Natural killer cell treated with Interleukin-12 subunit alpha and Interleukin-12 subunit beta and Interleukin-15 and Interleukin-18, amount 100 ng/mL, for 72 hours (primary cell): ENCODE data around the gene ZMPSTE24. TPM values are rescaled to one million over a fixed set of nuclear protein-coding genes. Genes with fewer than 3 reads are reported as not detected.

ENCODE experiments used
- ATAC-seq, 2 donors: fragments of 150-1000 bp; cut with Tn5 transposase in 1 of 2; sonication (Bioruptor Pico), chemical (Tn5 transposase) in 1 of 2; 2 replicates each; pipeline ENCODE4 v1.10.0; 2021
- DNase-seq: peaks from one replicate; pipeline ENCODE4 v3.0.0; 2022; ENCODE audit warnings: low spot score
- H3K27ac Mint-ChIP-seq, 2 donors: 1 replicate in 1 of 2; 2 replicates in 1 of 2; pipeline ENCODE4 v1.8.0; 2022; ENCODE audit warnings: mixed read lengths in 2 of 2, mild to moderate bottlenecking in 1 of 2, moderate library complexity in 1 of 2
- H3K27me3 Mint-ChIP-seq, 2 donors: 1 replicate in 1 of 2; 2 replicates in 1 of 2; pipeline ENCODE4 v1.8.0; 2022; ENCODE audit warnings: mixed read lengths in 2 of 2
- H3K36me3 Mint-ChIP-seq: one replicate; pipeline ENCODE4 v1.8.0; 2022; ENCODE audit warnings: mixed read lengths
- H3K4me1 Mint-ChIP-seq, 2 donors: 1 replicate in 1 of 2; 2 replicates in 1 of 2; pipeline ENCODE4 v1.8.0; 2022; ENCODE audit warnings: low read depth in 2 of 2, mixed read lengths in 2 of 2, mild to moderate bottlenecking in 1 of 2
- H3K4me3 Mint-ChIP-seq: one replicate; pipeline ENCODE4 v1.8.0; 2022; ENCODE audit warnings: mixed read lengths
- H3K9me3 Mint-ChIP-seq: 2 replicates; pipeline ENCODE4 v1.8.0; 2022; ENCODE audit warnings: mixed read lengths
- total RNA-seq, 2 donors: library from RNA; stranded (reverse); gene quantifications; one replicate each; pipeline ENCODE4 v1.2.3, GENCODE V29; 2022

ZMPSTE24 gene
- total RNA-seq, 2 donors from 2014 or later: 36.9 to 38.5 TPM

DNA sequence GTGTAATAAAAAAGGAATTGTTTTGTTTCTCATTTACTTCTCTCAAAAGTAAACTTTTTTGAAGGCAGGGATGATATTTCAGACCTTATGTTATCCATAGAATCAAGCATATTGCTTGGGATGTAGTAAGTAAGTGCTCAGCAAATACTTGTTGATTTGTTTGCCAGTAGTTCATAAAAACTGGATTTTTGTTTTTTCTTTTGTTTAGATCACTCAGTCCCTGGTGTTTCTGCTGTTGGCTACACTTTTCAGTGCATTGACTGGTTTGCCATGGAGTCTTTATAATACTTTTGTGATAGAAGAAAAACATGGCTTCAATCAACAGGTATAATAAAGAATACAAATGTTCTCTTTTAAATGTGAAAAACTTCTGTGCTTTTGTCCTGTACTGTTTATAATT, 10.2 kb downstream of the ZMPSTE24 start:
- Mint-ChIP-seq H3K4me1 (peaks cover 12 to 26% of the 10 kb centered on the region in 2 donors), H3K36me3 (peaks cover 30% of the 10 kb centered on the region), H3K27ac (no peak overlapping the region), H3K9me3 (no peaks in the 10 kb centered on the region), H3K4me3 (no peak overlapping the region), H3K27me3 (no peaks in the 10 kb centered on the region)
- no peak for ATAC-seq
- DNase-seq: no peak

DNA sequence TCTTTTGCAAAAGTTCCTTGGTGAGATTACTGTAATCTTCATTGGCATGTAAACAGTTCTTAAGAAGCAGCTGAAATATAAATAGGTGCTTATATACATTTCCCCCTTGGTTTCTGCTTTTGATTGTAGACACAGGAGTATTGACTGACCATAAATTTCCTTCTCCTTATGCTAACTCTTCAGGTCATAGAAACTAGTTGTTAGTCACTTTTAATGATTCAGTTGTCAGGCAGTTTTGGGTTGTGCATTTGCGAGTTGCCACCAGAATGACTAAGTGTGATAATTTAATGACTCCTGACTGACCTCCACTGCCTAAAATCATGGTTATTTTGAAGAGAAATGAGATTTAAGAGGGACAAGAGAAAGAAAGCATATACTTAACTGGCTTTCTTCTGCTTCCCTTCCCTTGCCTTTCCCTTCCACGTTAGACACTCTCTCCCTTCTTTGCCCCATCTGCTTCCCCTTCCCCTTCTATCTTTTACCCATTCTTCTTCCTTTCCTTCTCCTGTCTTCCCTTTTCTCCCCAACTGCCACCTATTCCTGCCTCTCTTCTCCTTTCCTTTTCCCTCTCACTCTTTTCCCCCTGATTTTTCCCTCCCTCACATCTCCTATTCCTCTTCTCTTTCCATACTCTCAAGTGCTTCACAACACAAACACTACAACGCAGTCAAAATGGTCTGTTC, 12.3 kb downstream of the ZMPSTE24 start:
- no peaks in the 10 kb centered on the region for H3K9me3 Mint-ChIP-seq
- ATAC-seq: peak; percentile 75 to 95
- H3K27me3 Mint-ChIP-seq: no peaks in the 10 kb centered on the region
- peaks cover 32% of the 10 kb centered on the region for H3K36me3 Mint-ChIP-seq
- no peak for DNase-seq
- peak overlapping the region; percentile 81 for H3K4me3 Mint-ChIP-seq
- peaks cover 18 to 30% of the 10 kb centered on the region in 2 donors for H3K4me1 Mint-ChIP-seq
- peak overlapping the region; percentile 73 to 85 for H3K27ac Mint-ChIP-seq

- Mint-ChIP-seq H3K27ac (peak overlapping the region; percentile 18 to 84), H3K36me3 (peaks cover 38% of the 10 kb centered on the region), H3K4me1 (peaks cover 18 to 35% of the 10 kb centered on the region in 2 donors), H3K4me3 (peak overlapping the region; percentile 21), H3K27me3 (no peaks in the 10 kb centered on the region), H3K9me3 (no peaks in the 10 kb centered on the region)
- no peak for ATAC-seq
- no peak for DNase-seq
Observed at GRCh38 chr1:40272653-40273213, 14.7 kb downstream of the ZMPSTE24 start.

DNA sequence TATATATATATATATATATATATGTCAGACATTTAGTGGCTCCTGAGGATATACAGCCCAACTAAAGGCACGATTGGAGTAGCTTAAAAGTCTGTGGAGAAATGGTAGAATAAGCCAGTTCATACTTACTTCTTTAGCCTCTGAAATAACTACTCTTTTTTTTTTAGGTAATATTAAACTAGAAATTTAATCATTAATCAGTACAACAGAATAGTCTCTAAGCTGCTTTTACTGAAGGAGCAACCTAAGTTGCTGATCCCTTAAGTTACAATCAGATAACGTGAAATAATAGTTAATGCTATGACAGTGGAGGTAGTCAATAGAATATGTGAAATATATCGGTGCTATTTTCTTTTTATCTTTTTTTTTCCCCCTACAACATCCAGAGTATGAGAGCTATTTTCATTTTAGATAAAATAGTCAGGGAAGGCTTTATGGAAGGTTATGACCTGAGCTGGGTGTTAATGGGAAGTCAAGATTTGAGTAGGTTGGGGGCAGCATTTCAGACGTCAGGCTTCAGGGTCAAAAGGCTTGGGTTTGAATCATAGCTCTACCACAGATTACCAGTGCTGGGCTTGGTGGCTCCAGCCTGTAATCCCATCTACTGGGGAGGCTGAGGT, 15.6 kb downstream of the ZMPSTE24 start:
- no peak overlapping the region for H3K4me3 Mint-ChIP-seq
- no peak overlapping the region for H3K27ac Mint-ChIP-seq

DNA sequence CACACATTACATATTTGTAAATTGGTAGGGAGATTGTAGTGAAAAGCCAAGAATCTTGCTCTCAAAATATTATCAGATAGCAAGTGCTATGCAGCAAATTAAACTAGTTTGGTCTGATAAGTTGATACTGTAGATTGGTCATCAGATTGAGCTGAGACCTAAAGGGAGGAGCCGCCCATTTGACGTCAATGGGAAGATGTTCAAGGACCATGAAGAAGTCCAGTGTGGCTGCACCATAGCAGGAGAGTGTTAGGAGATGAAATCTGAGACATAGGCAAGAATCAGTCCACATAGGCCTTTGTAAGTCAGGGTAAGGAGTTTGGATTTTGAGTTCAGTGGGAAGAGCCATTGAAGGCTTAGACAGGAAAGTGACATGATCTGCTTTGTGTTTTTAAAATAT, 16.3 kb downstream of the ZMPSTE24 start:
- Mint-ChIP-seq H3K36me3 (peaks cover 38% of the 10 kb centered on the region), H3K27ac (peak overlapping the region in 1 of 2 donors; percentile 4), H3K4me3 (no peak overlapping the region), H3K4me1 (peaks cover 18 to 35% of the 10 kb centered on the region in 2 donors), H3K9me3 (no peaks in the 10 kb centered on the region), H3K27me3 (no peaks in the 10 kb centered on the region)
- DNase-seq (no peak), ATAC-seq (no peak)

More for the DNA sequence above, 15.6 kb downstream of the ZMPSTE24 start:
- Mint-ChIP-seq H3K4me1 (peaks cover 18 to 35% of the 10 kb centered on the region in 2 donors), H3K9me3 (no peaks in the 10 kb centered on the region), H3K27me3 (no peaks in the 10 kb centered on the region), H3K36me3 (peaks cover 38% of the 10 kb centered on the region)
- no peak for DNase-seq
- no peak for ATAC-seq

DNA sequence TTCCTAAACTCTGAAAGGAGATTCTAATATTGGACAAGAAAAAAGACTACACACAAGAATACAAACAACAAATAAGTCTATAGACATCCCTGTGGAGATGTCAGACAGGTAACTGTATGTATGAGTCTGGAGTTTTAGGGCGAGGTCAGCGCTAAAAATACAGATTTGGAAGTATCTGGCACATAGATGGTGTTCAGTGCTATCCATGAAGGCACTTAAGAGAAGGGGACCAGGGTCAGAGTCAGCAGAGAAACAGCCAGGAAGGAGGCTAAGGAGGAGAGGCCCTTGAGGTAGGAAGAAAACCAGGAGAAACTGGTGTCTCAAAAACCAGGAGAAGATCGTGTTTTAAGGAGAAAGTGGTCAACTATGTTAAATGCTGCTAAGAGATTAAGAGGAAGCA, 18.1 kb downstream of the ZMPSTE24 start:
- DNase-seq: no peak
- peaks cover 36% of the 10 kb centered on the region for H3K36me3 Mint-ChIP-seq
- no peak for ATAC-seq
- no peaks in the 10 kb centered on the region for H3K9me3 Mint-ChIP-seq
- H3K4me3 Mint-ChIP-seq: no peak overlapping the region
- no peaks in the 10 kb centered on the region for H3K27me3 Mint-ChIP-seq
- H3K27ac Mint-ChIP-seq: no peak overlapping the region
- H3K4me1 Mint-ChIP-seq: peaks cover 8 to 21% of the 10 kb centered on the region in 2 donors

DNA sequence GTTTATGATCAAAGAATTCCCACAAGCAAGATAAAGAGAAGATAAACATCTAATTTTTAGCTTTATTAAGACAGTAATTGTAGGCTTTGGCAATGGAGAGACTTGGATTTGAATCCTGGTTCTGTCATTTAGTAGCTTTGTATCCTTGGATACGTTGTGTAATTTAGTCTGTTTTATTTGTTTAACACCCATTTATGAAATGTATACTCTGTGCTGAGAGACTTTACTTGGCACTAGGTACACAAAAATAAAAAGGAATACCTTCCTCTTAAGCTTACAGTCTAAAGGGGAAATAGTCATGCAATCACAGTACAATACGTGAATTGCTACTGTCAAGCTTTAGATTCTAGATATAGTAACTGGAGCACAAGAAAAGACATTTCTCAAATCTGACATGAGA, 23.8 kb downstream of the ZMPSTE24 start:
- DNase-seq (no peak), ATAC-seq (no peak)
- no peak overlapping the region for H3K27ac Mint-ChIP-seq
- no peak overlapping the region for H3K4me3 Mint-ChIP-seq
- no peaks in the 10 kb centered on the region for H3K27me3 Mint-ChIP-seq
- H3K9me3 Mint-ChIP-seq: no peaks in the 10 kb centered on the region
- H3K4me1 Mint-ChIP-seq: no peaks in the 10 kb centered on the region
- peaks cover 10% of the 10 kb centered on the region for H3K36me3 Mint-ChIP-seq

- H3K4me3 Mint-ChIP-seq: no peak overlapping the region
- H3K27me3 Mint-ChIP-seq: no peaks in the 10 kb centered on the region
- H3K27ac Mint-ChIP-seq: peak overlapping the region in 1 of 2 donors; percentile 57
- H3K9me3 Mint-ChIP-seq: no peaks in the 10 kb centered on the region
- H3K36me3 Mint-ChIP-seq: peaks cover 19% of the 10 kb centered on the region
- no peak for ATAC-seq
- H3K4me1 Mint-ChIP-seq: peaks cover 0 to 2% of the 10 kb centered on the region in 2 donors
- no peak for DNase-seq
Observed at GRCh38 chr1:40291293-40291692, 33.3 kb downstream of the ZMPSTE24 start.

DNA sequence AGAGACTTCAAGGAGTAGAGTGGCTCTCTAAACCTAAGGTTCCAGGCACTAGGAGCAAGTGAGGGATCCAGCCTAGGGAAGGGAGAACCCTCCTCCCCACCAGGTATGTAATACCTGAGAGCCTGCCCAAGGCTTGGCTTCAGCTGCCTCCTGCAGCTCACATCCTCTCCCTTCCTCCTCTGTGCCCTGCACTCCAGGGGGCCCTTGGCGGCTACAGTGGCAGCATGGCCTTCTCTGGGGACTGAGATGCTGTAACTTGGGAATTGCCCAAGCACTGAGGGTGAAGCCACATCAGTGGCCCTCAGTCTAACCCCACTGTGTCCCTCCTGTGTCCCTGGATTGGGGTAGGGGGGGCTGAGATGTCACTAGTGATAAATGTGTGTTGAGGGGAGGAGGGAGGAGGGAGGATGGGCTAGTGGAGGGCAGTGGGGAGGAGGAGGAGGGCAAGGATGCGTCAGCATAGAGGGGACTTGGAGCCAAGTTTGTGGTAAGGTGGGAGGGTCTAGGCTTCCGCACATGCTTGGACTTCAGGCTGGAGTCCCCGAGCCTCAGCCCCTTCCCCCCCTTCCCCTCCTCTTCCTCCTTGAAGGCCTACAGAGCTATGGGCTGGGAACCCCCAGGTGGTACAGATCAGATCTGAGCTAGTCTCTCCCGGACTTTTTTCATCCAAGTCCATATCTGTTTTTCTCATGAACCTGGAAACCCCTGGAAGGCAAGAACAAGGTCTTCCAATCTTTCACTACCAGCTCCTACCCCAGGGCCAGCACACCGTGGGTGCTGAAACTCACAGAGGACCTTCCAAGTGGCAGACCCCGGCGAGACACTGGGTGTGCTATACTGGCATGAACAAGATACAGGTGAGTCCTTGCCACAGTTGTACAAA, 41.6 kb downstream of the ZMPSTE24 start:
- no peaks in the 10 kb centered on the region for H3K27me3 Mint-ChIP-seq
- DNase-seq: no peak
- peak in 1 of 2 donors; percentile 16 for ATAC-seq
- no peaks in the 10 kb centered on the region for H3K4me1 Mint-ChIP-seq
- H3K27ac Mint-ChIP-seq: no peak overlapping the region
- H3K36me3 Mint-ChIP-seq: no peaks in the 10 kb centered on the region
- H3K4me3 Mint-ChIP-seq: no peak overlapping the region
- no peaks in the 10 kb centered on the region for H3K9me3 Mint-ChIP-seq

DNA sequence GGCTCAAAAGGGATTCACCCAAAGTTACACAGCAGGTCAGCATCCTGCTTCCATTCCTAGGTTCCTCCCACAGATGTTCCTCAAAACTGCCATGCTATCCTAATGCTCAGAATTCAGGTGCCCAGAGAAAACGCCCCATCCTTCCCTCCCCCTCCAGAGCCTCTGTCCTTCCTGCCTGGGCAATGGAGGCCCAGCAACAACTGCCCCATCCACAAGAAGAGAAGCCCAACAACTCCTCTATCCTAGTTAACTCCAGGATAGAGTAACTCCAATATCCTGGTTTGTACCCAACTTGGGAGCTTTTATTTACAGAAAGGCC, 42.2 kb downstream of the ZMPSTE24 start:
- no peak overlapping the region for H3K4me3 Mint-ChIP-seq
- ATAC-seq (no peak), DNase-seq (no peak)
- H3K27ac Mint-ChIP-seq: no peak overlapping the region
- H3K27me3 Mint-ChIP-seq: no peaks in the 10 kb centered on the region
- no peaks in the 10 kb centered on the region for H3K9me3 Mint-ChIP-seq
- H3K36me3 Mint-ChIP-seq: no peaks in the 10 kb centered on the region
- H3K4me1 Mint-ChIP-seq: no peaks in the 10 kb centered on the region

DNA sequence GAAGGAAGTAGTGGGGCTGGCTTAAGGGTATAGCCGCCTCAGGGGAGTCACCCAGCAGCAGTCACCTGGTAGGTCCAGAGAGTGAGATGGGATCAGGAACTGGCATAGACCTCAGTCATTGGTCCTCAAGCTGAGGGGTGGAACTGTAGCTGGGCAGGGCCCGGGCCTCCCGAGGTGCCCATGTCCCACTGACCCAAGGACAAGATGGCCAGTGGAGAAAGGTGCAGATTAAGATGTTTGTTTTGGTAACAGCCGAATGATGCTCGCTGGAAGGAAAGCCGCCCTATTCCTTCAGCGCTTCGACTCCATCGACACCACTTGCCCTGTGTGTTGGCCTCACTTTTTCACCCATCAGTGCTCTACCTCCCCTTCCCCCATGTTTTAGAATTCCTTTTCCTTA, 42.6 kb downstream of the ZMPSTE24 start:
- no peak overlapping the region for H3K27ac Mint-ChIP-seq
- no peak for ATAC-seq
- no peaks in the 10 kb centered on the region for H3K27me3 Mint-ChIP-seq
- H3K4me3 Mint-ChIP-seq: no peak overlapping the region
- DNase-seq: no peak
- no peaks in the 10 kb centered on the region for H3K4me1 Mint-ChIP-seq
- H3K36me3 Mint-ChIP-seq: no peaks in the 10 kb centered on the region
- no peaks in the 10 kb centered on the region for H3K9me3 Mint-ChIP-seq

DNA sequence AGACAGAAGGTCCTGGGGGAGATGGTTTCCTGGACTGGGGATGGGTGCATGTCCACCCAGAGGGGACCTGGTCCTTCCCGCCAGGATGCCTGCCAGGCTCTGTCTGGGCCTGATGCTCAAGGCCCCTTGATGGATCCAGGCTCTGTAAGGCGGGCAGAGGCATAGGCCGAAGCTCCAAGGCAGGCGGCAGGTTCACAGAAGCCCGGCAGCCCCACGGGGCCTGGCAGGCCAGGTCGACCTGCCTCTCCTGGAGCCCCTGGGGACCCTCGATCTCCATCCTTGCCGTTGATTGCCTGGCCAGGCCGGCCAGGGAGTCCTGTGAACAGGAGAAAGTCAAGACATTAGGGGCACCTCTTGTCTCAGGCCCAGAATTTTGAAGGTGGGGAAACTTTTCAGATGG, 43.0 kb downstream of the ZMPSTE24 start:
- DNase-seq (no peak), ATAC-seq (no peak)
- Mint-ChIP-seq H3K27me3 (no peaks in the 10 kb centered on the region), H3K4me3 (no peak overlapping the region), H3K27ac (no peak overlapping the region), H3K4me1 (no peaks in the 10 kb centered on the region), H3K9me3 (no peaks in the 10 kb centered on the region), H3K36me3 (no peaks in the 10 kb centered on the region)

DNA sequence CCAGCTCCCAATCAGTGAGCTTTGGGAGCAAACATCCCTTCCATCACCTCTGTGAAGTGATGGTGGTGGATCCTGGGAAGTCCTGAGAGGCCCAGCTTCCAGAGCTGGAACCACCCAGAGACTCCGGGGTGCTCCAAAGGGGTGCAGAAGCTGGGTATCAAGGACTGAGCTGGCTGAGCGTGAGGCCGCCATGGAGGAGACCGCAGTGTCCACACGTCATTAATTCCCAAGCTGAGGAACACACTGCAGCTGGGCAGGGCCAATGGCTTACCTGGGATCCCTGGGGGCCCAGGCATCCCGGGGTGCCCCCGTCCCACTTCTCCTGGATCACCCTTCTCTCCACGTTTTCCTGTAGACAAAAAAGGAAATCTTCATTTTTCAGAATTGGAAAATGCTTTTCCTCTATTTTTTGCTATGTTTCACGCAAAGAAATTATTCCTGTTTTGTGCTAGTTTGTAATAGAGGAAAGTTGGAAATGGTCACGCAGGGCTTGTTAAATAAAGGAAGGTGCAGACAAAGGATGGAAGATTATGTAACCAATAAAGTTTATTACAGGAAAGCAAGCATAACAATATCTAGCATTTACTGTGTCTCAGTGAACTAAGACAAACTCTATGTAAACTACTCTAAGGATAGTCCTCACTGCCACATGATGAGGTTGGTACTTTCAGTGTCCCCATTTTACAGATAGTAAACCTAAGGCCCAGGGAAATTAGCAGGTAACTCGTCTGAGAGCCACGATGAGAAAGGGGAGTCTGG, 43.7 kb downstream of the ZMPSTE24 start:
- ATAC-seq (no peak), DNase-seq (no peak)
- Mint-ChIP-seq H3K27me3 (no peaks in the 10 kb centered on the region), H3K9me3 (no peaks in the 10 kb centered on the region), H3K27ac (no peak overlapping the region), H3K4me3 (no peak overlapping the region), H3K4me1 (no peaks in the 10 kb centered on the region), H3K36me3 (no peaks in the 10 kb centered on the region)
